ENCODE results near the gene IL4R. TPM values are rescaled to one million over a fixed set of nuclear protein-coding genes. Genes with fewer than 3 reads are reported as not detected.

IL4R gene
- total and polyA plus RNA-seq, 10 of the 15 experiments (the other 5 are each of a cell fraction or from before 2014, with no cell fraction given): 2.6 to 70.4 (median 36.6) TPM

DNA sequence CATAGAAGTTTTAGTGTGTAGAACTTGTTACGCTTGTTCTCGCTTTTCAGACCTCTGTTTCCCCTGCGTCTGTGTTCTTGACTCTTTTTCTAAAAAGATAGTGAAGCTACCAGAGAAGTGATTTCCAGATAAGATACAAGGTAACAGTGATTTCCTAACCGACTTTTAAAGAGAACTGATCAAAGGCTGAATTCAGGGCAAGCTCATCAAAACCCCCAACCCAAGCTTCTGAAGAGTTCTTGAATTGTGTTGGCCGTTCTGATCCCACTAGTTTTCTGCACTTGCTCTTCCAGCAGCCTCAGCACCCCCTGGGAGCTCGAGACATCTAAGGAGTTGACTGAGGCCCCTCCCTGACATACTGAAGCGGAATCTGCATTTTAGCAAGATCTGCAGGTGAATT, 32.5 kb upstream of the IL4R start:
- CTCF ChIA-PET: interaction anchor here (0.8 to 6.1 kb wide), 2 partner anchors 38 to 45 kb away, joined by 4 to 47 read pairs; no protein-coding TSS in a partner anchor

More for the DNA sequence above, 32.5 kb upstream of the IL4R start:
- Histone ChIP-seq H3K4me3 (no peak overlapping the region), H3K27ac (ENCODE audit: control insufficient read depth, insufficient read depth) (no peak overlapping the region), H2AFZ (ENCODE audit: control insufficient read depth, low read depth, low read length) (no peak overlapping the region), H4K20me1 (ENCODE audit: control insufficient read depth, insufficient read depth) (no peaks in the 10 kb centered on the region), H3K4me2 (ENCODE audit: control insufficient read depth, insufficient read depth) (no peak overlapping the region), H3K27me3 (replicated peaks in 1 of 2; ENCODE audit: control insufficient read depth in 2 of 2, insufficient read depth in 2 of 2, low read length in 1 of 2) (no peaks in the 10 kb centered on the region), H3K4me1 (ENCODE audit: control insufficient read depth, insufficient read depth, low read length) (peaks cover 34% of the 10 kb centered on the region), H3K36me3 (ENCODE audit: control insufficient read depth in 2 of 2, insufficient read depth in 2 of 2, low read length in 1 of 2) (no peaks in the 10 kb centered on the region), H3K9me3 (replicated peaks; ENCODE audit: control insufficient read depth, insufficient read depth, low read length) (no peaks in the 10 kb centered on the region; the same call in 2 of the 3 replicates), H3K79me2 (ENCODE audit: control insufficient read depth, insufficient read depth, low read length) (no peaks in the 10 kb centered on the region), H3K9ac (ENCODE audit: control insufficient read depth, insufficient read depth, low read length) (no peak overlapping the region)
- WGBS (ENCODE audit: insufficient coverage, insufficient replicate concordance, low lambda C conversion rate, missing lambda C conversion rate): 77% methylated on average over 7 of the region's 7 CpGs
- no peak for TF ChIP-seq TCF12 (IDR thresholded peaks at IDR 0.05; ENCODE audit: low read depth, low read length)
- TF ChIP-seq NR2C2 (IDR thresholded peaks at IDR 0.05; ENCODE audit: borderline replicate concordance, control insufficient read depth, insufficient read length, low read depth): no peak
- TF ChIP-seq GATAD2B (conservative IDR thresholded peaks at IDR 0.05; ENCODE audit: low read depth): no peak
- no peak for TF ChIP-seq CBX3 (IDR thresholded peaks at IDR 0.05; ENCODE audit: borderline replicate concordance, low read depth)
- TF ChIP-seq EZH2 (IDR thresholded peaks at IDR 0.05; ENCODE audit: borderline replicate concordance, control insufficient read depth, low read depth, low read length): no peak
- TF ChIP-seq ZNF274 (IDR thresholded peaks at IDR 0.05; ENCODE audit: insufficient read depth, insufficient read length): no peak
- TF ChIP-seq, protein P1, sequence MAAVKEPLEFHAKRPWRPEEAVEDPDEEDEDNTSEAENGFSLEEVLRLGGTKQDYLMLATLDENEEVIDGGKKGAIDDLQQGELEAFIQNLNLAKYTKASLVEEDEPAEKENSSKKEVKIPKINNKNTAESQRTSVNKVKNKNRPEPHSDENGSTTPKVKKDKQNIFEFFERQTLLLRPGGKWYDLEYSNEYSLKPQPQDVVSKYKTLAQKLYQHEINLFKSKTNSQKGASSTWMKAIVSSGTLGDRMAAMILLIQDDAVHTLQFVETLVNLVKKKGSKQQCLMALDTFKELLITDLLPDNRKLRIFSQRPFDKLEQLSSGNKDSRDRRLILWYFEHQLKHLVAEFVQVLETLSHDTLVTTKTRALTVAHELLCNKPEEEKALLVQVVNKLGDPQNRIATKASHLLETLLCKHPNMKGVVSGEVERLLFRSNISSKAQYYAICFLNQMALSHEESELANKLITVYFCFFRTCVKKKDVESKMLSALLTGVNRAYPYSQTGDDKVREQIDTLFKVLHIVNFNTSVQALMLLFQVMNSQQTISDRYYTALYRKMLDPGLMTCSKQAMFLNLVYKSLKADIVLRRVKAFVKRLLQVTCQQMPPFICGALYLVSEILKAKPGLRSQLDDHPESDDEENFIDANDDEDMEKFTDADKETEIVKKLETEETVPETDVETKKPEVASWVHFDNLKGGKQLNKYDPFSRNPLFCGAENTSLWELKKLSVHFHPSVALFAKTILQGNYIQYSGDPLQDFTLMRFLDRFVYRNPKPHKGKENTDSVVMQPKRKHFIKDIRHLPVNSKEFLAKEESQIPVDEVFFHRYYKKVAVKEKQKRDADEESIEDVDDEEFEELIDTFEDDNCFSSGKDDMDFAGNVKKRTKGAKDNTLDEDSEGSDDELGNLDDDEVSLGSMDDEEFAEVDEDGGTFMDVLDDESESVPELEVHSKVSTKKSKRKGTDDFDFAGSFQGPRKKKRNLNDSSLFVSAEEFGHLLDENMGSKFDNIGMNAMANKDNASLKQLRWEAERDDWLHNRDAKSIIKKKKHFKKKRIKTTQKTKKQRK (IDR thresholded peaks at IDR 0.05; ENCODE audit: low read depth, low read length): no peak
- no peak for TF ChIP-seq MEF2B (IDR thresholded peaks at IDR 0.05; ENCODE audit: partially characterized antibody, poor library complexity, severe bottlenecking)
- no peak for TF ChIP-seq ZSCAN29 (IDR thresholded peaks at IDR 0.05)
- TF ChIP-seq IRF4 (IDR thresholded peaks at IDR 0.05; ENCODE audit: low read depth, low read length): no peak
- no peak for TF ChIP-seq CHD4 (IDR thresholded peaks at IDR 0.05)
- TF ChIP-seq CEBPB (IDR thresholded peaks at IDR 0.05; ENCODE audit: borderline replicate concordance in 1 of 2, low read depth in 2 of 2, low read length in 2 of 2): no peak
- no peak for TF ChIP-seq SUZ12 (IDR thresholded peaks at IDR 0.05; ENCODE audit: unreplicated experiment)
- TF ChIP-seq LARP7 (IDR thresholded peaks at IDR 0.05): no peak
- TF ChIP-seq SREBF2 (IDR thresholded peaks at IDR 0.05; ENCODE audit: low read length): no peak
- TF ChIP-seq, protein P2, sequence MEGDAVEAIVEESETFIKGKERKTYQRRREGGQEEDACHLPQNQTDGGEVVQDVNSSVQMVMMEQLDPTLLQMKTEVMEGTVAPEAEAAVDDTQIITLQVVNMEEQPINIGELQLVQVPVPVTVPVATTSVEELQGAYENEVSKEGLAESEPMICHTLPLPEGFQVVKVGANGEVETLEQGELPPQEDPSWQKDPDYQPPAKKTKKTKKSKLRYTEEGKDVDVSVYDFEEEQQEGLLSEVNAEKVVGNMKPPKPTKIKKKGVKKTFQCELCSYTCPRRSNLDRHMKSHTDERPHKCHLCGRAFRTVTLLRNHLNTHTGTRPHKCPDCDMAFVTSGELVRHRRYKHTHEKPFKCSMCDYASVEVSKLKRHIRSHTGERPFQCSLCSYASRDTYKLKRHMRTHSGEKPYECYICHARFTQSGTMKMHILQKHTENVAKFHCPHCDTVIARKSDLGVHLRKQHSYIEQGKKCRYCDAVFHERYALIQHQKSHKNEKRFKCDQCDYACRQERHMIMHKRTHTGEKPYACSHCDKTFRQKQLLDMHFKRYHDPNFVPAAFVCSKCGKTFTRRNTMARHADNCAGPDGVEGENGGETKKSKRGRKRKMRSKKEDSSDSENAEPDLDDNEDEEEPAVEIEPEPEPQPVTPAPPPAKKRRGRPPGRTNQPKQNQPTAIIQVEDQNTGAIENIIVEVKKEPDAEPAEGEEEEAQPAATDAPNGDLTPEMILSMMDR (IDR thresholded peaks at IDR 0.05 in 2 of 3, conservative IDR thresholded peaks at IDR 0.05 in 1 of 3; ENCODE audit: control insufficient read depth in 2 of 3, extremely low read depth in 1 of 3, insufficient read depth in 1 of 3, low read depth in 3 of 3, low read length in 3 of 3): no peak
- TF ChIP-seq ESRRA (IDR thresholded peaks at IDR 0.05; ENCODE audit: low read length): no peak
- TF ChIP-seq BCL11A (IDR thresholded peaks at IDR 0.05; ENCODE audit: low read depth, low read length): no peak
- intact Hi-C loops (cut with micrococcal nuclease; ENCODE audit: unreplicated experiment) (no loop called here), in situ Hi-C loops (cut with MboI) (no loop called here)
- RAD21 ChIA-PET (ENCODE audit: unreplicated experiment): no interaction called here
- no TSS peak for BruUV-seq (replicated peaks)
- FAIRE-seq: no peak
- POLR2A ChIA-PET: no interaction called here
- SMC1A ChIA-PET (ENCODE audit: uncharacterized antibody, unreplicated experiment): interaction anchor here (1.1 to 6.3 kb wide), 4 partner anchors 10 to 76 kb away, joined by 3 to 65 read pairs (median 4); no protein-coding TSS in a partner anchor
- no peak for DNase-seq (ENCODE audit: low read depth, low spot score)
- ATAC-seq: no peak
